HG03159 (cell line): ENCODE results near the gene ABCA5.
"Not testable (repeated sequence)": the region's sequence is repeated elsewhere in the genome, so short reads cannot be mapped to it uniquely, and the experiment has no call there.

Experiments
- ATAC-seq: cut with Tn5 transposase; IDR thresholded peaks from one replicate; pipeline ENCODE4 v1.9.1; 2021; ENCODE audit warnings: mild to moderate bottlenecking, moderate library complexity; ENCODE audit not compliant: unreplicated experiment

The ABCA5 gene

GRCh38 chr17:69222707-69223258 lies 104.2 kb downstream of the ABCA5 start:
- ATAC-seq = no peak

GRCh38 chr17:69220098-69220497 lies 106.8 kb downstream of the ABCA5 start:
- ATAC-seq = no peak

GRCh38 chr17:69218986-69219385 lies 107.9 kb downstream of the ABCA5 start:
- no peak for ATAC-seq

GRCh38 chr17:69213059-69213813 lies 113.7 kb downstream of the ABCA5 start:
- no peak for ATAC-seq

- ATAC-seq = no peak
Measured at GRCh38 chr17:69208640-69209039, 118.3 kb downstream of the ABCA5 start.

- no peak for ATAC-seq
Measured at GRCh38 chr17:69207151-69207550, 119.8 kb downstream of the ABCA5 start.

GRCh38 chr17:69198238-69198637 lies 128.7 kb downstream of the ABCA5 start:
- ATAC-seq = no peak

- not testable (repeated sequence) for ATAC-seq
Measured at GRCh38 chr17:69196105-69196653, 130.8 kb downstream of the ABCA5 start.
